Kidney tubule cell (primary cell): Measurements from ENCODE around the gene CYP2R1.
A peak's percentile ranks its signal among the peaks of the same experiment; 100 is the strongest.
"Not testable (repeated sequence)": the region's sequence is repeated elsewhere in the genome, so short reads cannot be mapped to it uniquely, and the experiment has no call there.

ENCODE experiments used
- DNase-seq: peaks from one replicate; pipeline ENCODE4 v3.0.0-alpha.2; 2018; ENCODE audit warnings: low spot score

The CYP2R1 gene

DNA sequence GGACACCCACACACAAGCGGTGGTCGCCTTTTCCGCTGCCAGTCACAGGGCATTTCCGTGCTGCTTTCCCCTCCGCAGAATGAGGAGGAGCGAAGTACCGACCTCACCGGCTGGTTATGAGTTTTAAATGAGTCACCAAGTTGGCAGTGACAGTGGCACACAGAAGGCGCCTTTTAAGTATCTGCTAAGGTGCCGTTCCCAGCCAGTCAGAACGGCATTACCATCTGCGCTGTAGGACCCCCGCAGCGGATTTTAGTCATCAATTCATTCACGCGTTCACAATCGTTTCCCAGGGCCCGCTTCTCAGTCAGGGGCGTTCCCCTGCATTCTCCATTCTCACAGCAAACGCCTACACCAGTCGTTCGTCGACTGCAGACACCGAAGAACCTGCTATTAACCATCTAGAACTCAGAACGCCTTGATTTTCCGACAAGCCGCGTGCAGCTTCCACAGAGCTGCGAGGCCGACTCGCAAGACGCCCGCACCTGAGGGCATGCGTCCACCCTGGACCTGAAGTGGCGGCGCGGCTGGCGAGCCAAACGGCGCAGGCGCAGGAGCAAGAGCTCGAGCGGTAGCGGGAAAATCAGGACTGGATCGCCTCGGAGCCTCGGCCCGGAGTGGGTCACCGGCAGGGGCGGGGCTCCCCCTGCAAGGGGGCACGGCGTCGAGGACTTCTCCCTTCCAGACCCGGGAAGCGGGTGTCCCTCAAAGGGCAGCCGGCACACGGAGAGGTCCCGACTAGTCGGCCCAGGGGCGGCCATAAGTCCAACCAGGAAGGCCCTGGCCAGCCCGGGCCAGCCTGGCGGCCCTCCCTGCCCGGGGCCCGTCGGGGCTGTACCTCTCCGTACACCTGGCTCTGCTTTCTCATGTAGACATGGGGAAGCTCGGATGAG, 642 bp downstream of the CYP2R1 start:
- DNase-seq = peak; percentile 97

GRCh38 chr11:14886513-14886912, 5.5 kb downstream of the CYP2R1 start:
- DNase-seq = no peak

GRCh38 chr11:14884667-14885273, 7.3 kb downstream of the CYP2R1 start:
- DNase-seq = no peak

GRCh38 chr11:14883683-14884082, 8.3 kb downstream of the CYP2R1 start:
- not testable (repeated sequence) for DNase-seq

DNA sequence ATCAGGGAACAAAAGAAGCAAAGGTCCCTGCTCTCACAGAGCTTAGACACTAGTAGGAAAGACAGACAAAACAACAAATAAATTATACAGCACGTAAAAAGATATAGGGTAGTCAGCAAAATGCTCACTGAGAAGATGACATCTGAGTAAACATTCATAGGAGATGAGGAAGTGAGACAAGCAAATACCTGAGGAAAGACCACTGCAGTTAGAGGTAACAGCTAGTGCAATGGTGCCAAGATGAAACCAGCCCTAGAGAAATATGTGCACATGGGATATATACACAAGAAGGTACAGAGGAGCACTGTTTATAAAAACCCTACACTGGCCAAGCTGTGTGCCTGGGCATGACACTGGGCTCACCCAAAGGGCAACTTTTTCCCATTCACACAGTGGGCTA, 9.8 kb downstream of the CYP2R1 start:
- no peak for DNase-seq

GRCh38 chr11:14881576-14882193, 10.3 kb downstream of the CYP2R1 start:
- DNase-seq = no peak

- DNase-seq = no peak
Measured at GRCh38 chr11:14875163-14875562, 16.9 kb downstream of the CYP2R1 start.

DNA sequence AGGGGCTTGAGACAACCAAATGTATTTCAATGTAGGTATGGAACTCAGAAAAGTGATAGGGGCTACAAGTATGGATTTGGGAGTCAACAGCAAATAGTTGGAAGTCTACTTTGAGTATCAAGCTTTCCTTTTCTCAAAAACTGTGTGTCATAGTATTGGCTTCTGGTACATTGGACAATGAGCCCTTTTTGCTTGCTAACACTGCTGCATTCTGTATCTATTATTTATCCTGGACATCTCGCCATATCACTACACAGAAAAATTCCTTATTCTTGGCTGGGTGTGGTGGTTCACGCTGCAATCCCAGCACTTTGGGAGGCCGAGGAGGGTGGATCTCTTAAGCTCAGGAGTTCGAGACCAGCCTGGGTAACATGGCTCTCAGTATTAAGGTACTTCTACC, 18.4 kb downstream of the CYP2R1 start:
- DNase-seq = no peak

GRCh38 chr11:14872032-14872431, 20.0 kb downstream of the CYP2R1 start:
- no peak for DNase-seq

- DNase-seq = not testable (repeated sequence)
Measured at GRCh38 chr11:14863775-14864174, 28.3 kb downstream of the CYP2R1 start.

DNA sequence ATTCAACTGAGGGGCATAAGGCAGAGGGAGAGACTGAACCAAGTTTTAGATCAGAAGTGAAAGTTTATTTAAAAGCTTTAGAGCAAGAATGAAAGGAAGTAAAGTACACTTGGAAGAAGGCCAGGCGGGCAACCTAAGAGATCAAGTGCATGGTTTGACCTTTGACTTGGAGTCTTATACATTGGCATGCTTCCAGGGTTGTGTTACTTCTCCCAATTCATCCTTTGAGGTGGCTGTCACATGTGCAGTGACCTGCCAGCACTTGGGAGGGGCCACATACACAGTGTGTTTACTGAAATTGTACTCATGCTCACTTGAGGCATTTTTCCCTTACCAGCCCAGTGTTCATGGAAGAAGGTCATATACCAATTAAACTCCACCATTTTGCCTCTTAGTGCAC, 30.4 kb downstream of the CYP2R1 start:
- no peak for DNase-seq

DNA sequence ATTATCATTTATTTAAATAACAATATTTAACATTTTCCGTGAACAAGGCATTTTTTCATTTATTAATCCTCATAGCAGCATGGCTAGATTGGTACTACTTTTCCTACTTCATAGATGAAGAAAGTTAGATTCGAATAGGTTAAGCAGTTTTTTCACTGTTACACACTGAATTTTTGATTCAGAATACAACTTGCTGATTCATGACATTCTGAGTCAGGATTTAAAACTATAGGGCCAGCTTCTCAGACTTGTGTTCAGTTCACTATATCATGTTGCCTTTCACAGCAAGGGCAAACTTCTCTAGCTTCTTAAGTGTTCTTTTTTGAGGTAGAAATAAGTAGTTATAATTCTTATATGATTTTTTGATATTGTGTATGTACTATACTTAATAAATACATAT, 31.5 kb downstream of the CYP2R1 start:
- no peak for DNase-seq

DNA sequence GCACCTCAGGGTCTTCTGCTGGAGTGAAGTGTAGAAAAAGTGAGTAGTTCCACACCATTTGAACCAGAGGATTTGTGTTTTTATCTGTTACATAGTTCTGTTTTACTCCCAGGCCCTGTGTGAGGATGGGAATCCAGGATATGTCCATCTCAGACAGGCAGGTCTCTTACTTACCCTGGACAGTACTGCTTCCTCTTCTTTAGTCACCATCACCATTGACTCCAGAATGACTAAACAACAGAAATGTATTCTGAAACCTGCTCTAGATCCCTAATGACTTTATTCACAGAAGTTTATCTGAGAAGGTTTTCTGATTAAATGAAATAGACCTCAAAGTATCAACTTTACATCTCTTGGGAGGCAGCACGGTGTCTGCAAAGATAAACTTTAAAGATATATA, 33.6 kb downstream of the CYP2R1 start:
- DNase-seq = no peak

- no peak for DNase-seq
Measured at GRCh38 chr11:14857621-14858020, 34.4 kb downstream of the CYP2R1 start.

DNA sequence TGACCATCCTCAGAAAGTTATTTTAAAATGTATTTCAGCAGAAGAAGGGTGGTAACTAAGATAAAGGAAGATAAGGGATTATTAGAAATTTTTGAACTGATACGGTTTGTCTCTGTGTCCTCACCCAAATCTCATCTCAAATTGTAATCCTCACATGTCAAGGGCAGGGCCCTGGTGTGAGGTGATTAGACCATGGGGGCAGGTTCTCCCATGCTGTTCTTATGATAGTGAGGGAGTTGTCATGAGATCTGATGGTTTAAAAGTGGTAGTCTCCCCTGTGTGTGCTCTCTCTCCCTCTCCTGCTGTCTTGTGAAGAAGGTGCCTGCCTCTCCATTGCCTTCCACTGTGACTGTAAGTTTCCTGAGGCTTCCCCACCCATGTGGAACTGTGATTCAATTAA, 36.1 kb downstream of the CYP2R1 start:
- DNase-seq = no peak

DNA sequence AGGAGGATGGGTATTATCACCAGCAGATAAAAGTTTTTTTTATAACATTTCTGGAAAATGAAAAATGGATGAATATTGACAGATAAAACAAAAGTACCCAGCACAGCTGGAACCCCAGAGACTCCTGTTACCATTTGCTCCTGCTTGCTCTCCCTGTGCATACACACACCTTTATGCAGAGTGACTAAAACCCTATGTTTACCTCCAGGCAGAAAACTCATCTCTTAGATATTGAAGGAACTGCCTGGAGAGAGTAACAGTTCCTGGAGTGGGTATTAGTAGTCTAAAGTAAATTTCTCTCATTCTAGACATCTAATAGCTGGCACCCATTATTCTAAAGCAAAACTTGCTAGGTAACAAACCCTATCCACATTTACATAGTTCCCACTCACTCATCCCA, 38.0 kb downstream of the CYP2R1 start:
- no peak for DNase-seq

- no peak for DNase-seq
Measured at GRCh38 chr11:14852571-14853177, 39.4 kb downstream of the CYP2R1 start.

- DNase-seq = no peak
Measured at GRCh38 chr11:14842002-14842401, 50.0 kb downstream of the CYP2R1 start.

DNA sequence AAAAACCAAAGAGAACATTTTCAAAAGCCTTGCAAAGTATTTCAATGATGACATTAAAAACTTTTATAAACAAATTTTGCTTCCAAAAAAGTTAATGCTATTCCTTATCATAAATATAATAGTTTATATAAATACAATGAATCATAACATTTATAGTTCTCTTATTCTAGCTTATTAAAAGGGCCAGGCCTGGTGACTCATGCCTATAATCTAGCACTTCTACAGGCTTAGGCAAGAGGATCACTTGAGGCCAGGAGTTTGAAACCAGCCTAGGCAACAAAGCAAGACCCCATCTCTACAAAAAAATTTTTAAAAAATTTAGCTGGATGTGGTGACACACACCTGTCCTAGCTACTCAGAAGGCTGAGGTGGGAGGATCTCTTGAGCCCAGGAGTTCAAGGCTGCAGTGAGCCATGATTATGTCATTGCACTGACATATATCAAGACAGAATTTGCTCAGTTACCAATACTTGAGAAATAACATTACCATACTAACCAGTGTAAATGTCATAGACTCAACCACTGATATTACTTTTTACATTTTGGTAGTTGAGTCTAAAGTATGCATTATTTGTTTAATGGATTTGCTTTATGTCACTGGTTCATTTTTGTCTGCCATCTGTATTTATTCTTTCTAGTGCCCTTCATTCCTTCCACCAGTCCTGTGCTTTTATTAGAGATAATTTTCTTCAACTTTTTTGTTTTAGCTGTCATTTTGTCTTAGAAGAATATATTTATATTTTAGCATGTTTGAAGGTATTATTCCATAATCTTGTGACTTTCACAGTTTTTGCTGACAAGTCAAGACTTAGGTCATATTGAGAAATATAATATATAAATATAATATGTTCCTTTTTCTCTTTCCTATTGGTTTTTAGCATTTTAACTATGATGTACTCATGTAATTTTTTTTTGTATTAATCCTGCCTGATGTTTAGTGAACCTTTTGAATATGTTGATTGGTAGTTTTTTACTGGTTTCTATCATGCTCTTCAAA, 56.2 kb downstream of the CYP2R1 start:
- no peak for DNase-seq
